ENCODE data around the gene ANO5.
"Not testable (repeated sequence)": the region's sequence is repeated elsewhere in the genome, so short reads cannot be mapped to it uniquely, and the experiment has no call there.

Gene ANO5

DNA sequence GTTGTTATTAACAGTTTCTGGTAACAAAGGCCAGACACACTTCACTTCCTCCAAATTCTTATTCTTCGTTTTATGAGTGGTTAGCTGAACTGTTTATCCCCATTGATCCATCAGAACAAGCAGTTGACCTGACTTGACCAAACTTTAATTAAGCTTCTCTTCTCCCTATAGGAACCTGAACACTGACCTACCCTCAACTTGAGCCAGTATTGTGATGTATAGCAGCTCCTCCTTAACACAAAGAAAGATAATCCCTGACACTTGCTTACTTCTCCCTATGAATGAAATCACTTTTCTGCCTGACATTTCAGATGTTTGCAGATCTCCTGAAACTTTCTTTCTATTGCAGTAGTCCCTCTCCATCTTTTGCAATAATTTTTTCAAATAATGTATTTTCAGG, 41.9 kb downstream of the ANO5 start:
- intact Hi-C loops (cut with DNase I; ENCODE audit: low total_unique reads) = no loop called here
- no peaks in the 10 kb centered on the region for H3K36me3 ChIP-seq
- no peaks in the 10 kb centered on the region for H3K9me3 ChIP-seq
- no peak for DNase-seq
- no peak overlapping the region for H3K4me3 ChIP-seq
- no peak overlapping the region for H3K27ac ChIP-seq
- TF ChIP-seq CTCF (IDR thresholded peaks at IDR 0.05) = no peak
- no peaks in the 10 kb centered on the region for H3K4me1 ChIP-seq
- H3K27me3 ChIP-seq = no peaks in the 10 kb centered on the region

DNA sequence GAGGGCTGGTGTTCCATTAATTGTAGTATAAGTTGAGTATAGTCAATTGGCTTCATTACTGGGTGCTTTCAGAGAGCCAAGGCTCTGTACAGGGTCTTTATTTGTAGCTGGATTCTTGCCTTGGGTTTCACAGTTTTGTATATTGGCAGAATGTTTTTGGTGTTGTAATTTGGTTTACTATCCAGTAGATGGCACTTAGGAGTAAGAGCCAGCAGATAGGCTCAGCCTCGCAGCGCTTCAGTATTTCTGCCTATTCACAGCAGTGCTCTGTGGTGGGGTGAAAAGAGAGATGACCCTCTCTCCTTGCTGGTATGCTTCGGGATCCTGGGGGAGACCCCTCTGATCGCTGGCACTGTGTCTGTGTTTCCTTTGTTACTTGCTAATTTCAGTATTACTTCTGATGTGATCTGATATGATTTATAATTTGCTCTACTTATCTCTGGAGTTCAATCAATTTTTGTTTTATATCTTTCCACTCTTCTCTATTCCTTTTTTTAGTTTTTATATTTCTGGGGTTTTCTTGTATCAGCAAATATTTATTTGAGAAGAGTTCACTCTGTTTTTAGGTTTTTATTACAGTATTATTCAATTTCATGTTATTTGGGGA, 52.2 kb downstream of the ANO5 start:
- no peak overlapping the region for H3K27ac ChIP-seq
- intact Hi-C loops (cut with DNase I; ENCODE audit: low total_unique reads) = no loop called here
- no peaks in the 10 kb centered on the region for H3K4me1 ChIP-seq
- DNase-seq = peak in 1 of 2 donors; percentile 21
- no peaks in the 10 kb centered on the region for H3K9me3 ChIP-seq
- no peaks in the 10 kb centered on the region for H3K27me3 ChIP-seq
- H3K4me3 ChIP-seq = no peak overlapping the region
- H3K36me3 ChIP-seq = no peaks in the 10 kb centered on the region
- peak; percentile 39 to 50 for TF ChIP-seq CTCF (IDR thresholded peaks at IDR 0.05)

GRCh38 chr11:22246992-22247391, 54.1 kb downstream of the ANO5 start:
- no peak overlapping the region for H3K27ac ChIP-seq

DNA sequence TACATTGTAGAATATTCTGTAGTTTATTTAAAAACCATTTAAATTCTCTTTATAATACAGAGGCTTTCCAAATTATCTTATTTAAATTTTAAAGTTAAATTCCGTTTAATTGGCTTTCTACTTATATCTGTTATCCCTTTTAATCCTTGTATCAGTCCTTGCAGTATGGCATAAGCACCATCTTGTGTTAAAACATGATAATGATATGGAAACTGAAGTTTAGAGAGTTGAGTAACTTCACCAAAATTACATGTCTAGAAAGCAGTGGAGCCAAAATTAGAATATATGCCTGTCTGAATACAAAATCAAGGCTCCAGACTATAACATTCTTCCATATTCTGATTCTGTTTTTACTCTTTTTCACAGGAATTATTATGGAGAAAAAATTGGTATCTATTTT, 57.0 kb downstream of the ANO5 start:
- no peak for DNase-seq
- H3K27me3 ChIP-seq = no peaks in the 10 kb centered on the region
- no peak for TF ChIP-seq CTCF (IDR thresholded peaks at IDR 0.05)
- no peak overlapping the region for H3K4me3 ChIP-seq
- no peak overlapping the region for H3K27ac ChIP-seq
- peaks cover 0 to 12% (median 5%) of the 10 kb centered on the region in 3 donors for H3K36me3 ChIP-seq
- no peaks in the 10 kb centered on the region for H3K9me3 ChIP-seq
- no peaks in the 10 kb centered on the region for H3K4me1 ChIP-seq
- intact Hi-C loops (cut with DNase I; ENCODE audit: low total_unique reads) = no loop called here

More at GRCh38 chr11:22246992-22247391, 54.1 kb downstream of the ANO5 start:
- Histone ChIP-seq H3K4me3 (no peak overlapping the region), H3K9me3 (no peaks in the 10 kb centered on the region), H3K36me3 (peaks cover 0 to 5% (median 0%) of the 10 kb centered on the region in 3 donors), H3K27me3 (no peaks in the 10 kb centered on the region), H3K4me1 (no peaks in the 10 kb centered on the region)
- intact Hi-C loops (cut with DNase I; ENCODE audit: low total_unique reads) = no loop called here
- DNase-seq = no peak
- no peak for TF ChIP-seq CTCF (IDR thresholded peaks at IDR 0.05)

- Histone ChIP-seq H3K27me3 (no peaks in the 10 kb centered on the region), H3K36me3 (peaks cover 0 to 23% (median 0%) of the 10 kb centered on the region in 3 donors), H3K27ac (no peak overlapping the region), H3K9me3 (no peaks in the 10 kb centered on the region), H3K4me3 (no peak overlapping the region), H3K4me1 (no peaks in the 10 kb centered on the region)
- intact Hi-C loops (cut with DNase I; ENCODE audit: low total_unique reads) = no loop called here
- DNase-seq = no peak
- TF ChIP-seq CTCF (IDR thresholded peaks at IDR 0.05) = no peak
These were observed 64.0 kb downstream of the ANO5 start for GRCh38 chr11:22256876-22257275.

DNA sequence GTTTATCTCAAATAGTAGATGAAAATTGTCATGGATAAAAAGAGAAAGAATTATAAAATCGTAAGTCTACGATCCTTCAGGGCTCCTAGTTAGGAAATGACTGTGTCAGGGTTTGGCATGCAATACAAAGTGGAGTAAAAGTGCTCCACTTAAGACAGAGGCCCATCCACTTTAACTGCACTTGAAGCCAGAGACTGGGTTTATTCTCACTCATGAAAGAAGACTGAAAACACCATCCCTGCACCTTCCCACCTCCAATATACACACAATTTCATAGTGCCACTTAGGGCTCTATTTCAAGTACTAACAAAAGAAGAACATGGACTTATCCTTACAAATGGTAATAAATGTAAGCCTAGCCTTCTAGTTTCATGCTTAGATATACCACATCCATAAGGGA, 70.7 kb downstream of the ANO5 start:
- H3K27me3 ChIP-seq = no peaks in the 10 kb centered on the region
- DNase-seq = no peak
- TF ChIP-seq CTCF (IDR thresholded peaks at IDR 0.05) = no peak
- H3K4me1 ChIP-seq = no peaks in the 10 kb centered on the region
- H3K36me3 ChIP-seq = no peaks in the 10 kb centered on the region
- intact Hi-C loops (cut with DNase I; ENCODE audit: low total_unique reads) = no loop called here
- H3K27ac ChIP-seq = no peak overlapping the region
- no peak overlapping the region for H3K4me3 ChIP-seq
- no peaks in the 10 kb centered on the region for H3K9me3 ChIP-seq

- DNase-seq; H3K27me3 ChIP-seq; H3K4me1 ChIP-seq; H3K27ac ChIP-seq; H3K4me3 ChIP-seq; H3K9me3 ChIP-seq; H3K36me3 ChIP-seq; intact Hi-C loops (cut with DNase I; ENCODE audit: low total_unique reads): not testable (repeated sequence)
These were observed 76.2 kb downstream of the ANO5 start for GRCh38 chr11:22268983-22269624.
